Common myeloid progenitor, CD34-positive (primary cell): ENCODE results near the gene CYP3A4.
"Not testable (repeated sequence)": the region's sequence is repeated elsewhere in the genome, so short reads cannot be mapped to it uniquely, and the experiment has no call there.

Experiments used
- CTCF ChIA-PET: fragments of 350-600 bp; sonication (Branson Sonifier 250); formaldehyde crosslinking; loops from one replicate; lab custom pipeline; 2021; ENCODE audit warnings: antibody characterized with exemption; lab: Charles Lee
- POLR2A ChIA-PET: fragments of 350-600 bp; sonication (Branson Sonifier 250); formaldehyde crosslinking; loops from one replicate; lab custom pipeline; 2021; ENCODE audit warnings: antibody characterized with exemption; lab: Charles Lee
- DNase-seq, 3 donors: peaks; one replicate each; pipeline versions ENCODE4 v3.0.0 to v3.0.0-alpha.2; 2013
- H3K27ac ChIP-seq, 2 experiments: 1 replicate in 1 of 2; 2 replicates in 1 of 2; pipeline ENCODE4 v1.7.0; 2013; ENCODE audit warnings: inconsistent platforms in 2 of 2, low read length in 2 of 2, mild to moderate bottlenecking in 2 of 2, low read depth in 1 of 2, moderate library complexity in 1 of 2; ENCODE audit not compliant: severe bottlenecking in 2 of 2, insufficient read depth in 1 of 2, poor library complexity in 1 of 2
- H3K27me3 ChIP-seq, 5 experiments: replicated peaks in 2 of 5; 1 replicate in 3 of 5; 2 replicates in 2 of 5; pipeline versions ENCODE4 v1.6.1 to v1.7.0; 2013; ENCODE audit warnings: low read length in 4 of 5, mild to moderate bottlenecking in 2 of 5, moderate library complexity in 2 of 5, inconsistent platforms in 1 of 5; ENCODE audit not compliant: insufficient read depth in 5 of 5, control insufficient read depth in 4 of 5
- H3K36me3 ChIP-seq, 4 experiments: 1 replicate in 2 of 4; 2 replicates in 2 of 4; pipeline versions ENCODE4 v1.6.1 to v1.7.0; 2013; ENCODE audit warnings: low read length in 3 of 4, control low read depth in 1 of 4, mild to moderate bottlenecking in 1 of 4; ENCODE audit not compliant: control insufficient read depth in 4 of 4, insufficient read depth in 4 of 4
- H3K4me1 ChIP-seq, 4 experiments: 1 replicate in 3 of 4; 2 replicates in 1 of 4; pipeline versions ENCODE4 v1.6.1 to v1.7.1; 2013; ENCODE audit warnings: low read length in 3 of 4, mild to moderate bottlenecking in 3 of 4, control low read depth in 1 of 4, inconsistent platforms in 1 of 4, moderate library complexity in 1 of 4; ENCODE audit not compliant: control insufficient read depth in 4 of 4, insufficient read depth in 4 of 4; ENCODE audit errors: control extremely low read depth in 1 of 4
- H3K4me3 ChIP-seq, 7 experiments: 1 replicate in 4 of 7; 2 replicates in 3 of 7; pipeline versions ENCODE4 v1.5.1 to v1.7.0; 2013; ENCODE audit warnings: mild to moderate bottlenecking in 7 of 7, low read length in 6 of 7, moderate library complexity in 6 of 7, inconsistent platforms in 2 of 7, low read depth in 2 of 7, control low read depth in 1 of 7; ENCODE audit not compliant: insufficient read depth in 4 of 7, control insufficient read depth in 1 of 7; ENCODE audit errors: extremely low read depth in 1 of 7
- H3K9me3 ChIP-seq, 5 experiments: 1 replicate in 4 of 5; 2 replicates in 1 of 5; pipeline versions ENCODE4 v1.6.1 to v1.7.1; 2013; ENCODE audit warnings: low read length in 4 of 5, mild to moderate bottlenecking in 2 of 5, inconsistent platforms in 1 of 5, low read depth in 1 of 5, moderate library complexity in 1 of 5; ENCODE audit not compliant: control insufficient read depth in 4 of 5, insufficient read depth in 2 of 5; ENCODE audit errors: control extremely low read depth in 1 of 5
- WGBS: methylation state at CpG from one replicate; pipeline ENCODE4 v1.1.5; 2013; ENCODE audit not compliant: insufficient coverage; 5-methylcytosine and 5-hydroxymethylcytosine counted together

The CYP3A4 gene

DNA sequence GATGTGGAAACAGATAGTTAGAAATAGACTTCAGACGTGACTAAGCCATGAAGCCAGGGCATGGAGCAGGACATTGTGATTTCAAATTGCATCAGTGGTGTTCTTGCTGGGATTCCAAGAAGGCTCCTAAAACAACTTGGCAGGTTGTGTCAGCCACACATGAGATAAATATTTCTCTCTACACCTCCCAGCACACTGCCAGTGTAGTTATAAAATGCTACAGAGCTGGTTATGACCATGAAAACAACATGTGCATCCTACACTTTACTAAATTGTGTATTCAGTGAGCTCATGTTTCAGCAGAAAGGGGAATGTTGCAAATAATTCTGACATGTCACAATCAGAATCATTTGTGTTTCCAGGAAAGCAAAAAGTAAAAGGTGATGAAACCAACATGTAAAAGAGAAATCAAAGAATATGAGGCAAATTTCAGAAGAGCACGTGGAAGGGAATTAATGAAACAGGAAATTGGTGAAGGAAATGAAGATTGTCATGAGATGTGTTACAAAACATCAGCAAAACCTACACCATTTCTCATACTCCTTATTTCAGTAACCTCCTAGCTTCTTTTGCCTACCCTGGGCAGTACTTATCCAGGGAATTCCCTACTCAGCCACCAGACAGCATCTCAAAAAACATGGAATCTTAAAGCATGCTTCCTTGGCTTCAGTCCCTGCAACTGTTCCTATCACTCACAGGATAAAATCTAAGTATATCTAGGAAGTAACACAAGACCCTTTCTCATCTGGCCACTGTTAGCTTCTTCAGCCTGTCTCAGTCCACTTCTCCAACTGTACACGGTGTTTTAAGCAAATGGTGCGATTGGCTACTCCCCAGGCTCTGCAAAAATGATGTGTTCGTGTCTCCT lies 43.2 kb downstream of the CYP3A4 start:
- no peak overlapping the region for H3K27ac ChIP-seq
- no peak overlapping the region for H3K4me3 ChIP-seq
- CTCF ChIA-PET, result no interaction called here
- no peak for DNase-seq
- no peaks in the 10 kb centered on the region for H3K27me3 ChIP-seq
- no peaks in the 10 kb centered on the region for H3K9me3 ChIP-seq
- H3K36me3 ChIP-seq, result no peaks in the 10 kb centered on the region
- H3K4me1 ChIP-seq, result no peaks in the 10 kb centered on the region
- WGBS, result 98% methylated on average over 3 of the region's 5 CpGs
- POLR2A ChIA-PET, result no interaction called here

DNA sequence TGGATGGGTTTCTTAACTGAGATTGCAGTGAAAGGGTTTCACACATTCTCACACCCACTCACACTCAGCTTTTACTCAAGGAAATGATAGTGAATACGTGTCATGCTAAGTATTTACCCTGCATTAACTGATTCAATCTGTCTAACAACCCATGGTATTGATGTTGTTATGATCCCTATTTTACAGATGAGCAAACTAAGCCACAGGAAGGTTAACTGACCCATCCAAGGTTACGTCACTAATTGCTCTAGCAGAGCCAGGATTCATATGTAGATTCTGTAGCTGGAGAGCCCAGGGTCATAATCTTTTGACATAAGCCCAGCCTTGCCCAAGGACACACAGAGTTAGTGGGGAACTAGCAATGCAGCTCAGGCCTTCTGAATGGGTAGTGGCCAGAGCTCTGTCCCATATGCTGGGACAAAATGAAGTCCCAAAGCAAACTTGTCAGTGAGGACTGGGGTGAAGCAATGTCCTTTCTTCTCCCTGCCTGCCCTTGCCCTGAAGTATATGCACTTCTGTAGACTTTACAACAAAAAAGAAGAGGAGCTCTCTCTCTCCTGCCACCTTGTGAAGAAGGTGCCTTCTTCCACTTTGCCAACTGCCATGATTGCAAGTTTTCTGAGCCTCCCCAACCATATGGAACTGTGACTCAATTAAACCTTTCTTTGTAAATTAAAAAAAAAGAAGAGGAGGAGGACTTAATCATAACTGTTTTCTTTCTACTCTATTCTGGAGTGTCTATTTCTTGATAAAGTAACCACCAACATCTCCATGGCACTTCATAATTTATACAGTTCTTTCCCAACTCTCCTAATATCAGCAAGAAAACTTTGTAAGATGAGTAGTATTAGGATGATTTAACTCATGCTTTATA lies 44.0 kb downstream of the CYP3A4 start:
- WGBS, result no CpG with 5 or more reads among the region's 2 CpGs
- POLR2A ChIA-PET, result no interaction called here
- no peak overlapping the region for H3K4me3 ChIP-seq
- no peak overlapping the region for H3K27ac ChIP-seq
- H3K36me3 ChIP-seq, result no peaks in the 10 kb centered on the region
- no peak for DNase-seq
- CTCF ChIA-PET, result no interaction called here
- no peaks in the 10 kb centered on the region for H3K4me1 ChIP-seq
- H3K27me3 ChIP-seq, result no peaks in the 10 kb centered on the region
- no peaks in the 10 kb centered on the region for H3K9me3 ChIP-seq

DNA sequence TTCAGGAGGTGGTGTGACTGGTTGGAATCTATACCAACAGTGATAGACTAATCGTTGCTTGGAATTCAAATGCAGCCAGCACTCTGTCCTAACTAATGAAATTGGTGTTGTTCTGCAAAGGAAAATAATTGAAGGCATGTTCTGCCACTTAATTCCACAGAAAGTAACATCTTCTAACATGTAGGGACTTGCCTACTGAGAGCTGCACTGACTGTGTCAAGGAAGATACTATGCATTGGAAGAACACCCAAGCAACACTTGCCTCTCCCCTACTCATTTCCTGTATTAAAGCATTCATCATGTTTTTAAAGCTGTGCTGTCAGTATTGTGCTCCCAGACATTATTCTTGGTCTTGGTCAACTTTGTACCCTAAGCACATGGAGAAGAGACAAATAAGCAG lies 46.3 kb downstream of the CYP3A4 start:
- no peaks in the 10 kb centered on the region for H3K27me3 ChIP-seq
- no peak for DNase-seq
- no peak overlapping the region for H3K4me3 ChIP-seq
- no peaks in the 10 kb centered on the region for H3K36me3 ChIP-seq
- no peaks in the 10 kb centered on the region for H3K4me1 ChIP-seq
- ChIA-PET POLR2A (no interaction called here), CTCF (no interaction called here)
- WGBS, result 100% methylated on average over 1 of the region's 1 CpG
- H3K9me3 ChIP-seq, result no peaks in the 10 kb centered on the region
- H3K27ac ChIP-seq, result no peak overlapping the region

DNA sequence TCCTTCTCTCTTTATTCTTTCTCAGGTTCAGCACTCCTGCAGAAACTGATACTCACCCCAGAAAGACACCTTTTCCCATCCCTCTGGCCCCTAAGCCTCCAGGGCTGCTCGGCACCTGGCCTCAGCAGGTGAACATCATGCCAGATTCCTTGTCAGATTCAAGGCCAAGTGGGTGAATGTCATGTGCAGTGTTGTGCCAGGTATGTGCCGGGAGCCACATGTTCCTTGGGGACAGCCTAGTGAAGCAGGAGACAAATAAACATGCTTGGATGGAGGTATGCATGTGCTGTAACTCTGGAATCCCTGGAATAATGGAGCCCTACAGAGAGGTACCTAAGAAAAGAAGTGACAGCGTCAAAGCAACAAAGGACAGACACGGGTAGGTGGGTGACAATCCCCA lies 47.3 kb downstream of the CYP3A4 start:
- WGBS, result 98% methylated on average over 4 of the region's 4 CpGs
- CTCF ChIA-PET, result not testable (repeated sequence)

DNA sequence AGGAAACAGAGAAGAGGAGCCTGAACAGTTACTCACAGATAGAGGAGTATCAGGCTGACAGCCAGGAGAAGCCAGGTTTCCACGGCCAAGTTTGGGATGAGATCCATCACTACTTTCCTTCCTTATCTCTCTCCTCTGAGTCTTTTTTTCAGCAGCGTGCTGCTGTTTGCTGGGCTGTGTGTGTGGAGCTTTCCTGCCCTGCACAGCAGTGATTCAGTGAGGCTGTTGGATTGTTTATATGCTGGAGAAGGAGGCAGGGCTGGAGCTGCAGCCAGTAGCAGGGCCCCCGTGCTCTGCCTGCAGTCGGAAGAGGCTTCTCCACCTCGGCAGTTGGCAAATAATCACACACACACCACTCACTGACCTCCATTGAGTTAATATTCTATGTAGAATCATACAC lies 49.0 kb downstream of the CYP3A4 start, which contains the start of gene CYP3A7:
TSS of gene CYP3A7 (minus strand) at position 210 of the 400 bp plus-strand sequence. CDS start at position 107, 103 bp downstream.
- H3K36me3 ChIP-seq, result no peaks in the 10 kb centered on the region
- no peaks in the 10 kb centered on the region for H3K4me1 ChIP-seq
- no peak within 1 kb of the TSS for H3K4me3 ChIP-seq
- POLR2A ChIA-PET, result no interaction called here
- H3K27me3 ChIP-seq, result no peaks in the 10 kb centered on the region
- CTCF ChIA-PET, result no interaction called here
- 92% methylated on average over 2 of the region's 5 CpGs for WGBS
- H3K27ac ChIP-seq, result no peak within 1 kb of the TSS
- no peaks in the 10 kb centered on the region for H3K9me3 ChIP-seq
- no peak for DNase-seq

More for the DNA sequence above, 47.3 kb downstream of the CYP3A4 start:
- H3K4me1 ChIP-seq, H3K27ac ChIP-seq, H3K27me3 ChIP-seq, POLR2A ChIA-PET, H3K9me3 ChIP-seq, H3K36me3 ChIP-seq, DNase-seq, H3K4me3 ChIP-seq: not testable (repeated sequence)

DNA sequence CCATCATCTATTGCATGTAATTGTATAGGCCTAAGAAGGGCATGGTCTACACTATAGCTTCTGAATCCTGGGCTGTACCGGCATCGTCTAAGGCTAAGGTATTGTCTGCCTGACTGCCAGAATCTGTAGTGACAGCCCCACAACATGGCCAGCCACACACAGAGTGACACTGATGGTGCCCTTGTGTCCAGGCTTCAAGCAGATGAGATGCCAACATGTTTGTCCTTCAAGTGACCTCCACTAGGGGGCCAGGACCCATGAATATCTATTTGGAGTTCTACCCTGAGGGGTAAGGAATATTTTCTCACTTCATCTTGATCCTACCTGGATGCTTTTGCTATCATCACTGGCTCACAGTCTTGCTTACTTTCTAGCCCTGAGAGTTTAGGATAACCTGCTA lies 50.5 kb downstream of the CYP3A4 start:
- no peak overlapping the region for H3K27ac ChIP-seq
- no peak overlapping the region for H3K4me3 ChIP-seq
- no peaks in the 10 kb centered on the region for H3K9me3 ChIP-seq
- ChIA-PET POLR2A (no interaction called here), CTCF (no interaction called here)
- H3K36me3 ChIP-seq, result no peaks in the 10 kb centered on the region
- 100% methylated on average over 2 of the region's 2 CpGs for WGBS
- peak in 2 of 3 donors; percentile 4 to 5 for DNase-seq
- no peaks in the 10 kb centered on the region for H3K27me3 ChIP-seq
- no peaks in the 10 kb centered on the region for H3K4me1 ChIP-seq

DNA sequence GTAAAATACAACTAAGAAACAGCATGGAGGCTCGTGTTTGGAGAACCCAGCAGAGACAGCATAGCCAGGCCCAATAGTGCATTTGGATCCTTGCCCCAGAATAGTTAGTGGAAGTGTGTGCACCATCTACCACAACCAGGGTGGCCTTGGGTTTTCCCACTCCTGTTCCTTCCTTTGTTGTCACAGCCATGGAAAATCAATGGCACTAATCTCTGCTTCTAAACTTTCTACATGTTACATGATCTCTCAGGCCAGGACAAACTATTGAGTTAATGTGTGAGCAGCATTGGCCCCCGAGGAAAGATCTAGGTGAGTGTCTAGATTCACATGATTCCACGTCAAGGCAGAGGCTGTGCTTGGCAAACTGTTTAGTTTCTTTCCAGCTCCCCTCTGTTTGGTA lies 51.0 kb downstream of the CYP3A4 start:
- no peak for DNase-seq
- CTCF ChIA-PET, result no interaction called here
- Histone ChIP-seq H3K9me3 (no peaks in the 10 kb centered on the region), H3K27ac (no peak overlapping the region), H3K4me1 (no peaks in the 10 kb centered on the region), H3K4me3 (no peak overlapping the region), H3K36me3 (no peaks in the 10 kb centered on the region), H3K27me3 (no peaks in the 10 kb centered on the region)
- POLR2A ChIA-PET, result no interaction called here
- 100% methylated on average over 3 of the region's 3 CpGs for WGBS
